ENCODE results near the gene EGF.
"Not testable (repeated sequence)": the region's sequence is repeated elsewhere in the genome, so short reads cannot be mapped to it uniquely, and the experiment has no call there.

EGF gene

DNA sequence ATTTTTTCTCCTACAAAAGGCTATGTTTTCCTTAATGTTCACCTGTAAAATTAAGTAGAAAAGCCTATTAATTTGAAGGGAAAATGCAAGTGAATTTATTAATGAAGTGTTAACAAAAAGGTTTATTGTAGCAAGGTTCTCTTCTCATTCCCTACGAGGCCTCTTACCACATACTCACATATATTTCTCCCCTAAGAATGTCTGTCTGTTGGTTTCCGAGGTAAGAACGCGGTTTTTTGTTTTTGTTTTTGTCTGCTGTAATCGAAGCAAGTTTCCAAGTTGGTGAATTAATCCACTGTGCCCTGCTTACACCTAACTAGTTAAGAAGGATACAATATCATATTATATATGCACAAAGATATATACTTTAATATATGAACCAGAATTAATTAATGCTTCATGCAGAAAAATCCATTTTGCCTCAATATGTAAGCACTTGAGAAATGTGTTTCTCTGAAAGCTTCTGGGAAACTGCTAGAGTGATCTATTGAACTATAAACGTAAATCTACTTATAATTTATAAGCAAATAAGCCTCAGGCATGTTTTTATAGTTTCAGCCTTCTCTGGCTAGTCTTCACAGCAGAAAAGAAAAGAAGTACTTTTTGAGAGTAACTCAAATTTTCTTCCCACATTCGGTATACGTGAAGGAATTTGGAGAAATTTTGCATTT lies 120.8 kb downstream of the EGF start:
- no peaks in the 10 kb centered on the region for H3K79me2 ChIP-seq (ENCODE audit: control insufficient read depth, insufficient read depth, low read length, unreplicated experiment)
- no peaks in the 10 kb centered on the region; the same call in 1 of the 2 replicates for H3K27me3 ChIP-seq (ENCODE audit: insufficient read depth, low read length)
- no peaks in the 10 kb centered on the region for H3K36me3 ChIP-seq (ENCODE audit: insufficient read depth, low read length)
- no peak overlapping the region for H2AFZ ChIP-seq (ENCODE audit: low read length, unreplicated experiment)
- no peak overlapping the region for H3K4me3 ChIP-seq (ENCODE audit: low read depth, low read length)
- no peaks in the 10 kb centered on the region for H3K4me1 ChIP-seq (ENCODE audit: control insufficient read depth, insufficient read depth, low read length, unreplicated experiment)
- H3K27ac ChIP-seq (ENCODE audit: low read depth, low read length), result no peak overlapping the region

- Histone ChIP-seq H2AFZ (ENCODE audit: low read length, unreplicated experiment) (no peak overlapping the region), H3K4me3 (ENCODE audit: low read depth, low read length) (no peak overlapping the region), H3K36me3 (ENCODE audit: insufficient read depth, low read length) (no peaks in the 10 kb centered on the region), H3K4me1 (ENCODE audit: control insufficient read depth, insufficient read depth, low read length, unreplicated experiment) (no peaks in the 10 kb centered on the region), H3K79me2 (ENCODE audit: control insufficient read depth, insufficient read depth, low read length, unreplicated experiment) (no peaks in the 10 kb centered on the region), H3K27ac (ENCODE audit: low read depth, low read length) (no peak overlapping the region), H3K27me3 (ENCODE audit: insufficient read depth, low read length) (no peaks in the 10 kb centered on the region; the same call in 1 of the 2 replicates)
Observed at GRCh38 chr4:110034026-110034393, 121.3 kb downstream of the EGF start.

GRCh38 chr4:110039164-110039563 lies 126.5 kb downstream of the EGF start:
- H3K36me3 ChIP-seq (ENCODE audit: insufficient read depth, low read length); H3K27ac ChIP-seq (ENCODE audit: low read depth, low read length); H3K4me3 ChIP-seq (ENCODE audit: low read depth, low read length); H3K4me1 ChIP-seq (ENCODE audit: control insufficient read depth, insufficient read depth, low read length, unreplicated experiment); H3K79me2 ChIP-seq (ENCODE audit: control insufficient read depth, insufficient read depth, low read length, unreplicated experiment); H3K27me3 ChIP-seq (ENCODE audit: insufficient read depth, low read length); H2AFZ ChIP-seq (ENCODE audit: low read length, unreplicated experiment): not testable (repeated sequence)

DNA sequence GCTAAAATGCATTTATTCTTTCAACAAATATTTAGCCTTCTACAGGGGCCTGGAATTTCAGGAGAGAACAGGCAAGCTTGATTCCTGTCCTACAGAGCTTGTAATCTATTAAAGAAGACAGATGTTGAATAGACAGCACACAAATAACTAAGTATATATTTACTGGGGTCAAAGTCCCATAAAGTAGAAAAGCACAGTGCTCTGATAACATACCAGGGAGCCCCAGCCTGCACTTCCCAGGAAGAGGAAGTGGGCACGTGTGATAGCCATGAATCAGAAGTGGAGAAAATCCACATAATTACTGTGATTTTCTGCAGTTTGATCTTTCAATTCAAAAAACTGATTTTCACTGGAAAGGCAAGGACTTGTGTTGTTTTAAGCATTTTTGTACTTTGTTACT lies 129.1 kb downstream of the EGF start:
- Histone ChIP-seq H2AFZ (ENCODE audit: low read length, unreplicated experiment) (no peak overlapping the region), H3K4me3 (ENCODE audit: low read depth, low read length) (no peak overlapping the region), H3K36me3 (ENCODE audit: insufficient read depth, low read length) (no peaks in the 10 kb centered on the region), H3K27ac (ENCODE audit: low read depth, low read length) (no peak overlapping the region), H3K79me2 (ENCODE audit: control insufficient read depth, insufficient read depth, low read length, unreplicated experiment) (no peaks in the 10 kb centered on the region), H3K27me3 (ENCODE audit: insufficient read depth, low read length) (no peaks in the 10 kb centered on the region), H3K4me1 (ENCODE audit: control insufficient read depth, insufficient read depth, low read length, unreplicated experiment) (peaks cover 5% of the 10 kb centered on the region)

DNA sequence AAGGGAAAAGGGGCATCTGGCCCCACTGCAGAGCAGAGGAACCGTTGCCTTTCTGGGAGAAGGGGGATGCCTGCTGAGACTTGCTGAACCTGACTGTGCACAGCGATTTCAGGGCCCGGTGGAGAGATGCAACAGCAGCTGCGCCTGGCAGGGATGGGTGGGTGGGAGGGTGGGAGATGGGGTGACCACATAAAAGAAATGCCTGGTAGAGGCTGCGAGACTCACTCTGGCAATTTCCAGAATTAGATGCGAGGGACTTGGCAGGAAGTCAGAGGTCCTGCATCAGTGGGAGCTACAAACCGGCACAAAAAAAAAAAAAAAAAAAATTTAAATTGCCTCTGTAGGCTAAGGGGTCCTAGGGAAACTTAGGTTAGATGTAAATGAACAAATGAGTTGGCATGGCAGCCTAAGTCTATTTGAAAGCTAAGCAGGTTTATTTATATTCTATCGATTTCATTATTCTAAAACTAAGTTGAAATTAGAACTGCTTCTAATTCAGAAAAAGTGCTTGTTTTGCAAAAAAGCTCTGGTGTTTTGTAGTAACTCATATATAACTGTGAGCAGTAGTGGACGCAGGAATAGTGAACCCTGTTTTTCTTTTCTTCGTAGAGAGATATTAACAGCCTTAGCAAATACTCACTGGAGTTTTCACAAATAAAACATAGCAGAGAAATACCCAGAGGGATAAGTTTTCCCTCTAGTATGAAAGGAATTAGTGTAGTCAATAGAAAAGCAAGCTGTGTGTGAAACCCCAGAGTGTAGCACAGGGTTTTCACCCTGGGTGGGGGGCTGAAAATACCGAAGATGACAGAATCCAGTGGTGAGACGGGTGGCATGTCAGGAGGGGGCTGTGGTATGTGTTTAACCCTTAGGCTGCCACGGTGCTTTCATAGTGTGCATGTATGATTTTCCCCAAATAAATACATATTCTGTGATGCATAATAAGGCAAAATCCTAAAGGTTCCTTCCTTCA lies 130.1 kb downstream of the EGF start:
- no peak overlapping the region for H2AFZ ChIP-seq (ENCODE audit: low read length, unreplicated experiment)
- H3K4me3 ChIP-seq (ENCODE audit: low read depth, low read length), result no peak overlapping the region
- peaks cover 5% of the 10 kb centered on the region for H3K4me1 ChIP-seq (ENCODE audit: control insufficient read depth, insufficient read depth, low read length, unreplicated experiment)
- no peaks in the 10 kb centered on the region for H3K79me2 ChIP-seq (ENCODE audit: control insufficient read depth, insufficient read depth, low read length, unreplicated experiment)
- H3K27me3 ChIP-seq (ENCODE audit: insufficient read depth, low read length), result no peaks in the 10 kb centered on the region
- no peaks in the 10 kb centered on the region for H3K36me3 ChIP-seq (ENCODE audit: insufficient read depth, low read length)
- no peak overlapping the region for H3K27ac ChIP-seq (ENCODE audit: low read depth, low read length)

- Histone ChIP-seq H2AFZ (ENCODE audit: low read length, unreplicated experiment) (no peak overlapping the region), H3K36me3 (ENCODE audit: insufficient read depth, low read length) (no peaks in the 10 kb centered on the region), H3K4me1 (ENCODE audit: control insufficient read depth, insufficient read depth, low read length, unreplicated experiment) (peaks cover 11% of the 10 kb centered on the region), H3K27ac (ENCODE audit: low read depth, low read length) (no peak overlapping the region), H3K4me3 (ENCODE audit: low read depth, low read length) (no peak overlapping the region), H3K79me2 (ENCODE audit: control insufficient read depth, insufficient read depth, low read length, unreplicated experiment) (no peaks in the 10 kb centered on the region), H3K27me3 (ENCODE audit: insufficient read depth, low read length) (no peaks in the 10 kb centered on the region)
Observed at GRCh38 chr4:110046588-110047049, 133.9 kb downstream of the EGF start.

DNA sequence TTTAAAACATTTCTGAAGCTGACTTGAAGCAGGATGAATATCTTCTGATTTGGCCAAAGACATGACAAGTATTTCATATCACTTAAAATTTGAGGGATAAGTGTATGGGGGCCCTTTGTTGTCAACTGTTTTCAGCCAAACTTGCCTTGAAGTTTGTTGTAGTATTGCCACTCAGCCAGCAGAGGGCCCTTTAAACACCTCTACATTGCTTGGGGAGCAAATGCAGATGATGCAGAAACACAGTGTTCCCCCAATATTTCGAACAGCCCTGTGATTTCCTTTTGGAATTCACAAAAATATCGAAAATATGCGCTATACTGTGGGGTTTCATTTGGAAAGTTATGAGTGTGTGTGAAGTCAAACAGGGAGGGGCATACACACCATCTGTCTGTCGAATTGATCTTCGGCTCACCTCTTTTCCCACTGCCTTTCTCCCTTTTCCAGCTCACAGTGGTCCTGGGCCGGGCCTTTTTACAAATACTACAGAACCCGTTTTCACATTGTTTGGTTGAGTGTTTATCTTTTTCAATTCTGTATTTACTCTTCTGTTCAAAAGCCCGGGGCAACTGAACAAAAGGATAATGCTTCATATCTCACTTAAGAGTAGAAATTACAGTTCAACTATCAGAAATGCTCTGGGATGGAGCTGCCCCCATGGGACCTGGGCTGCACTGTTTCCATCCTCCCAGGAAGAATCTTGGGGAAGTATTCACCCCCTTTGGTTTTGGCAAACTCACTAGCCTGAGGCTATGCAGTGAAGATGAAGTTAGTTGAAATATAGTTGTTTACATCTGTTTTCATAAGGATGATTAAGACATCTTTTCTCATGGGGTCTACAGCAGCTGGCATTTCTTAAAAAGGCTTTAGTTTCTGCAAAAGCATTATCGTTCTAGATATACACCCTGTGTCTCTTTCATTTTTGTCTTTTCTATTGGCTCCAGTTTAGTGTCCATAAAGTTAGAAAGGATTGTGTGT lies 137.6 kb downstream of the EGF start:
- Histone ChIP-seq H3K79me2 (ENCODE audit: control insufficient read depth, insufficient read depth, low read length, unreplicated experiment) (no peaks in the 10 kb centered on the region), H3K36me3 (ENCODE audit: insufficient read depth, low read length) (no peaks in the 10 kb centered on the region), H2AFZ (ENCODE audit: low read length, unreplicated experiment) (no peak overlapping the region), H3K4me3 (ENCODE audit: low read depth, low read length) (no peak overlapping the region), H3K4me1 (ENCODE audit: control insufficient read depth, insufficient read depth, low read length, unreplicated experiment) (peaks cover 8% of the 10 kb centered on the region), H3K27ac (ENCODE audit: low read depth, low read length) (no peak overlapping the region), H3K27me3 (ENCODE audit: insufficient read depth, low read length) (no peaks in the 10 kb centered on the region)

- Histone ChIP-seq H3K36me3 (ENCODE audit: insufficient read depth, low read length) (no peaks in the 10 kb centered on the region), H2AFZ (ENCODE audit: low read length, unreplicated experiment) (no peak overlapping the region), H3K4me1 (ENCODE audit: control insufficient read depth, insufficient read depth, low read length, unreplicated experiment) (peaks cover 27% of the 10 kb centered on the region), H3K27me3 (ENCODE audit: insufficient read depth, low read length) (no peaks in the 10 kb centered on the region), H3K4me3 (ENCODE audit: low read depth, low read length) (no peak overlapping the region), H3K79me2 (ENCODE audit: control insufficient read depth, insufficient read depth, low read length, unreplicated experiment) (no peaks in the 10 kb centered on the region), H3K27ac (ENCODE audit: low read depth, low read length) (no peak overlapping the region)
Observed at GRCh38 chr4:110055158-110055768, 142.6 kb downstream of the EGF start.

DNA sequence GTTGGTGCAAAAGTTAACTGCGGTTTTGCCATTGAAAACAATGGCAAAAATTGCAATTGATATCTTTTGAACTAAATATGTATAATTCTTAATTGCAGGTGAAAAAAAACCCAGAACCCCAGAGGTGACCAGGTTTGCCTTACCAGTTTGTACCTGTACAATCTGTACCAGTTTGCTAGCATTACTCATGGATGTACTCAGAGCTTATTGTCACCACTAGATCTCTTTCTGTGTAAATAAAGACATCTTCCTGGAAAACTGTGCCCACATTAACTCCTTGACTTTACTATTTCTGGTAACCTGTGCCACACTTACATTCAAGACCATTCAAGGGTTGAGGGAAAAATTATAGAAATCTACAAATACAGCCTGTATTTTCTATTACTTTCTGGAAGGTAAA lies 146.0 kb downstream of the EGF start:
- Histone ChIP-seq H3K79me2 (ENCODE audit: control insufficient read depth, insufficient read depth, low read length, unreplicated experiment) (no peaks in the 10 kb centered on the region), H3K27me3 (ENCODE audit: insufficient read depth, low read length) (no peaks in the 10 kb centered on the region), H3K36me3 (ENCODE audit: insufficient read depth, low read length) (no peaks in the 10 kb centered on the region), H3K27ac (ENCODE audit: low read depth, low read length) (no peak overlapping the region), H3K4me3 (ENCODE audit: low read depth, low read length) (no peak overlapping the region), H2AFZ (ENCODE audit: low read length, unreplicated experiment) (no peak overlapping the region), H3K4me1 (ENCODE audit: control insufficient read depth, insufficient read depth, low read length, unreplicated experiment) (peaks cover 26% of the 10 kb centered on the region)
